ENCODE data around the gene ORMDL3.

DNA sequence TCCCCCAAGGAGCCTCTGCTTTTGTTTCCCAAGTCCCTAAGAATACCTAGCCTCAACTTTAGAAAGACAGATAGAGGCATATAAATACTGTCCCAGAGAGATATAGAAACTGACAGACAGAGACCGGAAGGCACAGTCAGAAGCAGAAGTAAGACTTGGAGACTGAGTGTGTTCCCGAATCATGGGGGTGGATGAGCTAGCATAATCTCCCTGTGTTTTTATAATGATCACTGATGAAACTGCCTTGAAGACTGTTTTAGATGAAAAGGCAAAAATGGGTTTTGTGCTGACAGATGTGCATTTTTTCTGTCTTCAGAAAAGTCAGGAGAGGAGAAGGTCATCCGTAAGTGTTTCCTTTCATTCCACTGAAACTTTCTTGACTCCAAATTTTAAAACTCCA is 44.9 kb upstream of the ORMDL3 start:
- TF ChIP-seq, protein P1, sequence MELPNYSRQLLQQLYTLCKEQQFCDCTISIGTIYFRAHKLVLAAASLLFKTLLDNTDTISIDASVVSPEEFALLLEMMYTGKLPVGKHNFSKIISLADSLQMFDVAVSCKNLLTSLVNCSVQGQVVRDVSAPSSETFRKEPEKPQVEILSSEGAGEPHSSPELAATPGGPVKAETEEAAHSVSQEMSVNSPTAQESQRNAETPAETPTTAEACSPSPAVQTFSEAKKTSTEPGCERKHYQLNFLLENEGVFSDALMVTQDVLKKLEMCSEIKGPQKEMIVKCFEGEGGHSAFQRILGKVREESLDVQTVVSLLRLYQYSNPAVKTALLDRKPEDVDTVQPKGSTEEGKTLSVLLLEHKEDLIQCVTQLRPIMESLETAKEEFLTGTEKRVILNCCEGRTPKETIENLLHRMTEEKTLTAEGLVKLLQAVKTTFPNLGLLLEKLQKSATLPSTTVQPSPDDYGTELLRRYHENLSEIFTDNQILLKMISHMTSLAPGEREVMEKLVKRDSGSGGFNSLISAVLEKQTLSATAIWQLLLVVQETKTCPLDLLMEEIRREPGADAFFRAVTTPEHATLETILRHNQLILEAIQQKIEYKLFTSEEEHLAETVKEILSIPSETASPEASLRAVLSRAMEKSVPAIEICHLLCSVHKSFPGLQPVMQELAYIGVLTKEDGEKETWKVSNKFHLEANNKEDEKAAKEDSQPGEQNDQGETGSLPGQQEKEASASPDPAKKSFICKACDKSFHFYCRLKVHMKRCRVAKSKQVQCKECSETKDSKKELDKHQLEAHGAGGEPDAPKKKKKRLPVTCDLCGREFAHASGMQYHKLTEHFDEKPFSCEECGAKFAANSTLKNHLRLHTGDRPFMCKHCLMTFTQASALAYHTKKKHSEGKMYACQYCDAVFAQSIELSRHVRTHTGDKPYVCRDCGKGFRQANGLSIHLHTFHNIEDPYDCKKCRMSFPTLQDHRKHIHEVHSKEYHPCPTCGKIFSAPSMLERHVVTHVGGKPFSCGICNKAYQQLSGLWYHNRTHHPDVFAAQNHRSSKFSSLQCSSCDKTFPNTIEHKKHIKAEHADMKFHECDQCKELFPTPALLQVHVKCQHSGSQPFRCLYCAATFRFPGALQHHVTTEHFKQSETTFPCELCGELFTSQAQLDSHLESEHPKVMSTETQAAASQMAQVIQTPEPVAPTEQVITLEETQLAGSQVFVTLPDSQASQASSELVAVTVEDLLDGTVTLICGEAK (IDR thresholded peaks at IDR 0.05; ENCODE audit: borderline replicate concordance), result no peak
- TF ChIP-seq EZH2 (IDR thresholded peaks at IDR 0.05; ENCODE audit: borderline replicate concordance, control insufficient read depth, low read depth, low read length) (no peak), SIN3A (IDR thresholded peaks at IDR 0.05; ENCODE audit: low read depth, low read length) (no peak), TARDBP (IDR thresholded peaks at IDR 0.05; ENCODE audit: borderline replicate concordance) (no peak), SPI1 (IDR thresholded peaks at IDR 0.05; ENCODE audit: borderline replicate concordance, insufficient read depth, low read depth, low read length) (no peak), RAD21 (IDR thresholded peaks at IDR 0.05; ENCODE audit: insufficient read depth, low read depth, low read length) (no peak), FOXM1 (IDR thresholded peaks at IDR 0.05; ENCODE audit: low read depth, low read length) (no peak), TCF3 (IDR thresholded peaks at IDR 0.05; ENCODE audit: borderline replicate concordance, insufficient read depth, low read depth, low read length) (no peak)
- TF ChIP-seq, protein P2, sequence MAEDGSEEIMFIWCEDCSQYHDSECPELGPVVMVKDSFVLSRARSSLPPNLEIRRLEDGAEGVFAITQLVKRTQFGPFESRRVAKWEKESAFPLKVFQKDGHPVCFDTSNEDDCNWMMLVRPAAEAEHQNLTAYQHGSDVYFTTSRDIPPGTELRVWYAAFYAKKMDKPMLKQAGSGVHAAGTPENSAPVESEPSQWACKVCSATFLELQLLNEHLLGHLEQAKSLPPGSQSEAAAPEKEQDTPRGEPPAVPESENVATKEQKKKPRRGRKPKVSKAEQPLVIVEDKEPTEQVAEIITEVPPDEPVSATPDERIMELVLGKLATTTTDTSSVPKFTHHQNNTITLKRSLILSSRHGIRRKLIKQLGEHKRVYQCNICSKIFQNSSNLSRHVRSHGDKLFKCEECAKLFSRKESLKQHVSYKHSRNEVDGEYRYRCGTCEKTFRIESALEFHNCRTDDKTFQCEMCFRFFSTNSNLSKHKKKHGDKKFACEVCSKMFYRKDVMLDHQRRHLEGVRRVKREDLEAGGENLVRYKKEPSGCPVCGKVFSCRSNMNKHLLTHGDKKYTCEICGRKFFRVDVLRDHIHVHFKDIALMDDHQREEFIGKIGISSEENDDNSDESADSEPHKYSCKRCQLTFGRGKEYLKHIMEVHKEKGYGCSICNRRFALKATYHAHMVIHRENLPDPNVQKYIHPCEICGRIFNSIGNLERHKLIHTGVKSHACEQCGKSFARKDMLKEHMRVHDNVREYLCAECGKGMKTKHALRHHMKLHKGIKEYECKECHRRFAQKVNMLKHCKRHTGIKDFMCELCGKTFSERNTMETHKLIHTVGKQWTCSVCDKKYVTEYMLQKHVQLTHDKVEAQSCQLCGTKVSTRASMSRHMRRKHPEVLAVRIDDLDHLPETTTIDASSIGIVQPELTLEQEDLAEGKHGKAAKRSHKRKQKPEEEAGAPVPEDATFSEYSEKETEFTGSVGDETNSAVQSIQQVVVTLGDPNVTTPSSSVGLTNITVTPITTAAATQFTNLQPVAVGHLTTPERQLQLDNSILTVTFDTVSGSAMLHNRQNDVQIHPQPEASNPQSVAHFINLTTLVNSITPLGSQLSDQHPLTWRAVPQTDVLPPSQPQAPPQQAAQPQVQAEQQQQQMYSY (CRISPR knock-in tag; IDR thresholded peaks at IDR 0.05), result no peak
- TF ChIP-seq, protein P3, sequence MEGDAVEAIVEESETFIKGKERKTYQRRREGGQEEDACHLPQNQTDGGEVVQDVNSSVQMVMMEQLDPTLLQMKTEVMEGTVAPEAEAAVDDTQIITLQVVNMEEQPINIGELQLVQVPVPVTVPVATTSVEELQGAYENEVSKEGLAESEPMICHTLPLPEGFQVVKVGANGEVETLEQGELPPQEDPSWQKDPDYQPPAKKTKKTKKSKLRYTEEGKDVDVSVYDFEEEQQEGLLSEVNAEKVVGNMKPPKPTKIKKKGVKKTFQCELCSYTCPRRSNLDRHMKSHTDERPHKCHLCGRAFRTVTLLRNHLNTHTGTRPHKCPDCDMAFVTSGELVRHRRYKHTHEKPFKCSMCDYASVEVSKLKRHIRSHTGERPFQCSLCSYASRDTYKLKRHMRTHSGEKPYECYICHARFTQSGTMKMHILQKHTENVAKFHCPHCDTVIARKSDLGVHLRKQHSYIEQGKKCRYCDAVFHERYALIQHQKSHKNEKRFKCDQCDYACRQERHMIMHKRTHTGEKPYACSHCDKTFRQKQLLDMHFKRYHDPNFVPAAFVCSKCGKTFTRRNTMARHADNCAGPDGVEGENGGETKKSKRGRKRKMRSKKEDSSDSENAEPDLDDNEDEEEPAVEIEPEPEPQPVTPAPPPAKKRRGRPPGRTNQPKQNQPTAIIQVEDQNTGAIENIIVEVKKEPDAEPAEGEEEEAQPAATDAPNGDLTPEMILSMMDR (IDR thresholded peaks at IDR 0.05 in 2 of 3, conservative IDR thresholded peaks at IDR 0.05 in 1 of 3; ENCODE audit: control insufficient read depth in 2 of 3, extremely low read depth in 1 of 3, insufficient read depth in 1 of 3, low read depth in 3 of 3, low read length in 3 of 3), result no peak
- TF ChIP-seq, protein P4, sequence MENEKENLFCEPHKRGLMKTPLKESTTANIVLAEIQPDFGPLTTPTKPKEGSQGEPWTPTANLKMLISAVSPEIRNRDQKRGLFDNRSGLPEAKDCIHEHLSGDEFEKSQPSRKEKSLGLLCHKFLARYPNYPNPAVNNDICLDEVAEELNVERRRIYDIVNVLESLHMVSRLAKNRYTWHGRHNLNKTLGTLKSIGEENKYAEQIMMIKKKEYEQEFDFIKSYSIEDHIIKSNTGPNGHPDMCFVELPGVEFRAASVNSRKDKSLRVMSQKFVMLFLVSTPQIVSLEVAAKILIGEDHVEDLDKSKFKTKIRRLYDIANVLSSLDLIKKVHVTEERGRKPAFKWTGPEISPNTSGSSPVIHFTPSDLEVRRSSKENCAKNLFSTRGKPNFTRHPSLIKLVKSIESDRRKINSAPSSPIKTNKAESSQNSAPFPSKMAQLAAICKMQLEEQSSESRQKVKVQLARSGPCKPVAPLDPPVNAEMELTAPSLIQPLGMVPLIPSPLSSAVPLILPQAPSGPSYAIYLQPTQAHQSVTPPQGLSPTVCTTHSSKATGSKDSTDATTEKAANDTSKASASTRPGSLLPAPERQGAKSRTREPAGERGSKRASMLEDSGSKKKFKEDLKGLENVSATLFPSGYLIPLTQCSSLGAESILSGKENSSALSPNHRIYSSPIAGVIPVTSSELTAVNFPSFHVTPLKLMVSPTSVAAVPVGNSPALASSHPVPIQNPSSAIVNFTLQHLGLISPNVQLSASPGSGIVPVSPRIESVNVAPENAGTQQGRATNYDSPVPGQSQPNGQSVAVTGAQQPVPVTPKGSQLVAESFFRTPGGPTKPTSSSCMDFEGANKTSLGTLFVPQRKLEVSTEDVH (IDR thresholded peaks at IDR 0.05; ENCODE audit: low read depth, partially characterized antibody), result no peak

Measured in GM12878 (cell line).